COLO829 (cell line): ENCODE results near the gene KLK3.

Experiments
- DNase-seq: peaks from one replicate; pipeline ENCODE4 v3.0.0; 2012; ENCODE audit warnings: low spot score

Gene KLK3

DNA sequence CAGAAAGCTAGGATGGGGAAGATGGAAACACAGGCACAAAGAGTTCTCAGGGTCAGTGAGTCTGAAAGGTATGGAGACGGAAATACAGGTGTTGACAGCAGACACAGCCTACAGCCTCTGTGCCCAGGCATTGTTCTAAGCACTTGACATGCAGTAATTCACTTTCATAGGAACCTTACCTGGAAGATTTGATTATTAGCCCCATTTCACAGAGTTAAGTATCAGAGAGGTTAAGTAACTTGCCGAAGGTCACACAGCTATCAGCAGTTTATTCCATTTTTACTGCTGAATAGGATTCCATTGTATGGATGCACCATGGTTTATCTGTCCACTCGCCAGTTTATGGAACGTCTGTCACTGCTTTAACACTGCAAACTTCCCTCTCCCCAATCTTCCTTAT, 43.3 kb downstream of the KLK3 start:
- DNase-seq = no peak

DNA sequence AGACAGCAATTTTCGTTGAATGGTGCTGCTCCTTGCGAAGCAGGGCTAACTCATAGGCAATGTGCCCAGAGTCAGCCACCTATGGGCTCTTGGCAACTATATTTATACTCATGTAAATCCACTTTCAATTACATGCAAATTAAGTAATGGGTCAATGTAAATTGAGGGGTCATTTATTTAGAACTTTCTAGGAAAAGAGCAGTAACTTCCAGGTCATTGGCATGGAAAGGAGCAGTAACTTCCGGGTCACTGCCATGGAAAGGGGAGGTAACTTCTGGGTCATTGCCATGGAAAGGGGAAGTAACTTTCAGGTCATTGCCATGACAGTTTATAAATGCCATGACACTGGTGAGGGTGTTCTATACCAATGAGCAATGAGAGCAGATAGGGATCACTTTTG, 44.9 kb downstream of the KLK3 start:
- no peak for DNase-seq

DNA sequence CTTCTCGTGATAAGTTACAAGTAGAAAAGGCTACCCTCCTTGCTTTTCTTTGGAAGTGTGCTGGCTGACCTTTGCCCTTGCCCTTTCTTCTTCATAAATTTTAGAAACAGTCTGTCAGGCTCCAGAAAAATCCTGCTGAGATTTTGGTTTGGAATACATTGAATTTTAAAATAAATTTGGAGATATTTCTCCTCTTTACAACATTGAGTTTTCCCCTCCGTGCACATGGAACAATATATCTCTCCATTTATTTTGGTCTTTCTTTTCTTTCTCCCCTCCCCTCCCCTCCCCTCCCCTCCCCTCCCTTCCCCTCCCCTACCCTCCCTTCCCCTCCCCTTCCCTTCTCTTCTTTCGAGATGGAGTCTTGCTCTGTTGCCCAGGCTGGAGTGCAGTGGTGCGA, 47.9 kb downstream of the KLK3 start:
- no peak for DNase-seq

DNA sequence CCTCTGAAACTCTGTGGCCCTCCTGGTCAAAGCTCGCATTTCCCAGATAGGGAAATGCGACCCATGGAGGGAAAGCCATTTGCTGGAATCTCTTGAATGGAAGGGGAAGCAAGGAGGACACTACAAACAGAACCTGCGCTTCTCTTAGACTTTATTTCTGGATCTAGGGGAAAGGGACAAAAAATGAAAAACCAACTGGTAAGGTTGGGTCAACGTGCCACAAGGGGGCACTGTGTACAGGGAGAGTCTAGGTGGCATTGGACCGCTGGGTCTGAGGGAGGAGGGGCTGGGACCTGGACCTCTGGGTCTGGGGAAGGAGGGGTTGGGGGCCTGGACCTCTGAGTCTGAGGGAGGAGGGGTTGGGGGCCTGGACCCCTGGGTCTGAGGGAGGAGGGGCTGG, 51.5 kb downstream of the KLK3 start:
- peak; percentile 32 for DNase-seq

DNA sequence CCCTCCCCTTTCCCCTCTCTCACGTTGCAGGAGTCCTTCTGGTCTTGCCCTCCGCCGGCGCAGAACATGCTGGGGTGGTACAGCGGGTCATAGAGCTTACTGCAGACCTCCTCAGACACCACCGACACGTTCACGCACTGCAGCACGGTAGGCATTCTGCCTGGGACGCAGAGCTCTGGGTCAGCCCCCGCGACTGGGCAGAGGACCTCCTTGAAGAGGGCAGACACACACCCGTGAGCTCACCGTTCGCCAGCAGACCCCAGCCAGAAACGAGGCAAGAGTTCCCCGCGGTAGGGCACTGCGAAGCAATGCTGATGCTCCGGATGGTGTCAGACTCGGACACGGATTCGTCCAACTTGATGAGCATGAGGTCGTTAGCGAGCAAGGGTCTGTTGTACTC, 53.6 kb downstream of the KLK3 start:
- no peak for DNase-seq

DNA sequence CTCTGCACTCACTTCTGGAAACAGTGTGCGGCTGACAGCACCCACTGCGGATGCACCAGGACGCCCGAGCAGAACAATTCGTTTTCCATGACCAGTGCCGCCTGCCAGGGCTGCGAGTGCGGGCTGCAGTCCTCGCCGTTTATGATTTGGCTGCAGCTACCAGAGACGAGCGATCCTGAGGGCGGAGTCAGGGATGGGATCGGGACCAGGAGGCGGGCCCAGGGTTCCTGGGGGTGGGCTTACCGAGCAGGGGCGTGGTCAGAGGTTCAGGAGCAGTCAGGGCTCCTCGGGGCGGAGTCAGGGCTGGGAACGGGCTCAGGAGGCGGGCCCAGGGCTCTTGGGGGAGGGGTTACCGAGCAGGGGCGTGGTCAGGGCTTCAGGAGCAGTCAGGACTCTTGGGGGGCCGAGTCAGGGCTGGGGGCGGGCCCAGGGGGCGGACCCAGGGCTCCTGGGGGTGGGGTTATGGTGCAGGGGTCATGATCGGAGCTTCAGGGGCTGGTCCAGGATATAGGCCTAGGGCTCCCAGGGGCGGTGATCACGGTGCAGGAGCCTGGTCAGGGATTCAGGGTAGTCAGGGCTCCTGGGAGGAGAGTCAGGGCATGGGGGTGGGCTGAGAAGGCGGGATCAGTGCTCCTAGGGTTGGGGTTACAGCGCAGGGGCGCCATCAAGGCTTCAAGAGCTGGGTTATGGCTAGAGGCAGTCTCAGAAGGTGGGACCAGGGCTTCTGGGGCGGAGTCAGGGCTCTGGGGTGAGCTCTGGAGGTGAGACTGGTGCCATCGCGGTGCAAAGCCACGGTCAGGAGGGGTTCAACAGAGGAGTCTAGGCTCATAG, 54.7 kb downstream of the KLK3 start:
- peak; percentile 77 for DNase-seq
